Measurements from ENCODE around the gene CP. TPM values are rescaled to one million over a fixed set of nuclear protein-coding genes. Genes with fewer than 3 reads are reported as not detected.

CP gene
- total and polyA plus RNA-seq, 2 of the 13 experiments (the other 11 are each of a cell fraction or from before 2014, with no cell fraction given): 42.6 to 789 TPM

DNA sequence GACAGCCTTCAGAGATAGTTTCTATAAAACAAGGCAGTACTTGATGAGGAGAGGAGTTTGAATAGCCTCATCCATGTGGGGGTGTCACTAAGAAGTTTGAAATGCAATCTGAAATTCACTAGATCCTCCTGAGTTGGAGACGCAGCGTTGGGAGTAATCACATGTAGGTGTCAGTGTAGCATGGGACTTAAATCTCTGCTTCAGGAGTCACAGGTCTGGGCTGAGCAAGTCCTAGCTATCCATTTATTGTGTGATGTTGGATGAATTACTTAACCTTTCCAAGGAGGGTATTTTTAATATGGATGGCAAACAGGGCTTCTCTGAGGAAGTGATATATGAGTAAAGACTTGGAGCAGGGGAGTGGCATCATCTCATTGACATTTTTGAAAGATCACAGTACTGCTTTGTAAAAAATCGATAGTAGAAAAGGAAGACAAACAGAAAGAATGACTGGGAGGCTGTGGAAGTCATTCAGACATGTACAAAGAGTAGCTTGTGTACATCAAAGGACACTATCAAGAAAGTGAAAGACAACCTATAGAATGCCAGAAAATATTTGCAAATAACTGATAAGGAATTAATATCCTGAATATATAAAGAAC is 17.1 kb downstream of the CP start (continued):
- TF ChIP-seq, protein P1, sequence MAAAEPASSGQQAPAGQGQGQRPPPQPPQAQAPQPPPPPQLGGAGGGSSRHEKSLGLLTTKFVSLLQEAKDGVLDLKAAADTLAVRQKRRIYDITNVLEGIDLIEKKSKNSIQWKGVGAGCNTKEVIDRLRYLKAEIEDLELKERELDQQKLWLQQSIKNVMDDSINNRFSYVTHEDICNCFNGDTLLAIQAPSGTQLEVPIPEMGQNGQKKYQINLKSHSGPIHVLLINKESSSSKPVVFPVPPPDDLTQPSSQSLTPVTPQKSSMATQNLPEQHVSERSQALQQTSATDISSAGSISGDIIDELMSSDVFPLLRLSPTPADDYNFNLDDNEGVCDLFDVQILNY (CRISPR knock-in tag; conservative IDR thresholded peaks at IDR 0.05): no peak
- no peak for TF ChIP-seq ZNF816 (CRISPR knock-in tag; IDR thresholded peaks at IDR 0.05; ENCODE audit: borderline replicate concordance)
- TF ChIP-seq, protein P2, sequence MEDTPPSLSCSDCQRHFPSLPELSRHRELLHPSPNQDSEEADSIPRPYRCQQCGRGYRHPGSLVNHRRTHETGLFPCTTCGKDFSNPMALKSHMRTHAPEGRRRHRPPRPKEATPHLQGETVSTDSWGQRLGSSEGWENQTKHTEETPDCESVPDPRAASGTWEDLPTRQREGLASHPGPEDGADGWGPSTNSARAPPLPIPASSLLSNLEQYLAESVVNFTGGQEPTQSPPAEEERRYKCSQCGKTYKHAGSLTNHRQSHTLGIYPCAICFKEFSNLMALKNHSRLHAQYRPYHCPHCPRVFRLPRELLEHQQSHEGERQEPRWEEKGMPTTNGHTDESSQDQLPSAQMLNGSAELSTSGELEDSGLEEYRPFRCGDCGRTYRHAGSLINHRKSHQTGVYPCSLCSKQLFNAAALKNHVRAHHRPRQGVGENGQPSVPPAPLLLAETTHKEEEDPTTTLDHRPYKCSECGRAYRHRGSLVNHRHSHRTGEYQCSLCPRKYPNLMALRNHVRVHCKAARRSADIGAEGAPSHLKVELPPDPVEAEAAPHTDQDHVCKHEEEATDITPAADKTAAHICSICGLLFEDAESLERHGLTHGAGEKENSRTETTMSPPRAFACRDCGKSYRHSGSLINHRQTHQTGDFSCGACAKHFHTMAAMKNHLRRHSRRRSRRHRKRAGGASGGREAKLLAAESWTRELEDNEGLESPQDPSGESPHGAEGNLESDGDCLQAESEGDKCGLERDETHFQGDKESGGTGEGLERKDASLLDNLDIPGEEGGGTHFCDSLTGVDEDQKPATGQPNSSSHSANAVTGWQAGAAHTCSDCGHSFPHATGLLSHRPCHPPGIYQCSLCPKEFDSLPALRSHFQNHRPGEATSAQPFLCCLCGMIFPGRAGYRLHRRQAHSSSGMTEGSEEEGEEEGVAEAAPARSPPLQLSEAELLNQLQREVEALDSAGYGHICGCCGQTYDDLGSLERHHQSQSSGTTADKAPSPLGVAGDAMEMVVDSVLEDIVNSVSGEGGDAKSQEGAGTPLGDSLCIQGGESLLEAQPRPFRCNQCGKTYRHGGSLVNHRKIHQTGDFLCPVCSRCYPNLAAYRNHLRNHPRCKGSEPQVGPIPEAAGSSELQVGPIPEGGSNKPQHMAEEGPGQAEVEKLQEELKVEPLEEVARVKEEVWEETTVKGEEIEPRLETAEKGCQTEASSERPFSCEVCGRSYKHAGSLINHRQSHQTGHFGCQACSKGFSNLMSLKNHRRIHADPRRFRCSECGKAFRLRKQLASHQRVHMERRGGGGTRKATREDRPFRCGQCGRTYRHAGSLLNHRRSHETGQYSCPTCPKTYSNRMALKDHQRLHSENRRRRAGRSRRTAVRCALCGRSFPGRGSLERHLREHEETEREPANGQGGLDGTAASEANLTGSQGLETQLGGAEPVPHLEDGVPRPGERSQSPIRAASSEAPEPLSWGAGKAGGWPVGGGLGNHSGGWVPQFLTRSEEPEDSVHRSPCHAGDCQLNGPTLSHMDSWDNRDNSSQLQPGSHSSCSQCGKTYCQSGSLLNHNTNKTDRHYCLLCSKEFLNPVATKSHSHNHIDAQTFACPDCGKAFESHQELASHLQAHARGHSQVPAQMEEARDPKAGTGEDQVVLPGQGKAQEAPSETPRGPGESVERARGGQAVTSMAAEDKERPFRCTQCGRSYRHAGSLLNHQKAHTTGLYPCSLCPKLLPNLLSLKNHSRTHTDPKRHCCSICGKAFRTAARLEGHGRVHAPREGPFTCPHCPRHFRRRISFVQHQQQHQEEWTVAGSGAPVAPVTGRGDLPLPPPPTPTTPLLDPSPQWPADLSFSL (CRISPR knock-in tag; IDR thresholded peaks at IDR 0.05): no peak
- TF ChIP-seq, protein P3, sequence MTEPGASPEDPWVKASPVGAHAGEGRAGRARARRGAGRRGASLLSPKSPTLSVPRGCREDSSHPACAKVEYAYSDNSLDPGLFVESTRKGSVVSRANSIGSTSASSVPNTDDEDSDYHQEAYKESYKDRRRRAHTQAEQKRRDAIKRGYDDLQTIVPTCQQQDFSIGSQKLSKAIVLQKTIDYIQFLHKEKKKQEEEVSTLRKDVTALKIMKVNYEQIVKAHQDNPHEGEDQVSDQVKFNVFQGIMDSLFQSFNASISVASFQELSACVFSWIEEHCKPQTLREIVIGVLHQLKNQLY (CRISPR knock-in tag; IDR thresholded peaks at IDR 0.05): 0 out of 2 replicates have a peak, but pooled peaks have one; percentile 25
- no peak for TF ChIP-seq NPAS2 (CRISPR knock-in tag; IDR thresholded peaks at IDR 0.05; ENCODE audit: borderline replicate concordance)
- TF ChIP-seq CHD4 (IDR thresholded peaks at IDR 0.05; ENCODE audit: borderline replicate concordance, low read length): no peak
- no peak for TF ChIP-seq POLR2A (IDR thresholded peaks at IDR 0.05; ENCODE audit: insufficient read depth in 1 of 2, low read depth in 2 of 2, low read length in 2 of 2)
- no peak for TF ChIP-seq RFX3 (CRISPR knock-in tag; IDR thresholded peaks at IDR 0.05)
- TF ChIP-seq SUZ12 (IDR thresholded peaks at IDR 0.05; ENCODE audit: low read depth, low read length): no peak
- TF ChIP-seq NR2F2 (IDR thresholded peaks at IDR 0.05; ENCODE audit: borderline replicate concordance, low read depth): peak; percentile 71; the same call in 1 of the 2 replicates
- no peak for TF ChIP-seq ZSCAN12 (CRISPR knock-in tag; IDR thresholded peaks at IDR 0.05)
- no peak for TF ChIP-seq SOX13 (IDR thresholded peaks at IDR 0.05)
- TF ChIP-seq SOX13 (CRISPR knock-in tag; conservative IDR thresholded peaks at IDR 0.05 in 1 of 2, IDR thresholded peaks at IDR 0.05 in 1 of 2): peak in 1 of 2 experiments; percentile 72; a peak in 2 of 4 replicates
- no peak for TF ChIP-seq ZNF572 (CRISPR knock-in tag; IDR thresholded peaks at IDR 0.05)
- TF ChIP-seq ZNF547 (CRISPR knock-in tag; IDR thresholded peaks at IDR 0.05): no peak
- no peak for TF ChIP-seq RNF2 (conservative IDR thresholded peaks at IDR 0.05; ENCODE audit: low read depth)
- TF ChIP-seq, protein P4, sequence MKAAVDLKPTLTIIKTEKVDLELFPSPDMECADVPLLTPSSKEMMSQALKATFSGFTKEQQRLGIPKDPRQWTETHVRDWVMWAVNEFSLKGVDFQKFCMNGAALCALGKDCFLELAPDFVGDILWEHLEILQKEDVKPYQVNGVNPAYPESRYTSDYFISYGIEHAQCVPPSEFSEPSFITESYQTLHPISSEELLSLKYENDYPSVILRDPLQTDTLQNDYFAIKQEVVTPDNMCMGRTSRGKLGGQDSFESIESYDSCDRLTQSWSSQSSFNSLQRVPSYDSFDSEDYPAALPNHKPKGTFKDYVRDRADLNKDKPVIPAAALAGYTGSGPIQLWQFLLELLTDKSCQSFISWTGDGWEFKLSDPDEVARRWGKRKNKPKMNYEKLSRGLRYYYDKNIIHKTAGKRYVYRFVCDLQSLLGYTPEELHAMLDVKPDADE (CRISPR knock-in tag; IDR thresholded peaks at IDR 0.05): no peak
- TF ChIP-seq CEBPG (CRISPR knock-in tag; IDR thresholded peaks at IDR 0.05): peak; percentile 52
- no peak for TF ChIP-seq ATF2 (CRISPR knock-in tag; IDR thresholded peaks at IDR 0.05)
- TF ChIP-seq FOXK2 (IDR thresholded peaks at IDR 0.05): peak; percentile 20; the same call in 1 of the 2 replicates

Data from HepG2 (cell line).